ENCODE measurements around the gene PTTG1IP. TPM values are rescaled to one million over a fixed set of nuclear protein-coding genes. Genes with fewer than 3 reads are reported as not detected.
A peak's percentile ranks its signal among the peaks of the same experiment; 100 is the strongest.

Gene PTTG1IP
- total and polyA plus RNA-seq, 2 of the 4 experiments (the other 2 are of a cell fraction), result 167 to 194 TPM

- no peak overlapping the region for H3K27ac ChIP-seq (ENCODE audit: insufficient read depth, low read length)
- H3K9ac ChIP-seq (ENCODE audit: low read depth, low read length), result no peak overlapping the region
- H3K9me1 ChIP-seq (ENCODE audit: insufficient read depth, low read length), result peaks cover 8% of the 10 kb centered on the region
- intact Hi-C loops (cut with micrococcal nuclease), result loop anchor here (5.0 kb wide), 1 partner anchor 56 kb away; the partner anchor contains the start of gene PTTG1IP
- H3K4me1 ChIP-seq (ENCODE audit: control insufficient read depth, insufficient read depth, low read length), result peaks cover 8% of the 10 kb centered on the region; the same call in 1 of the 2 replicates
- no peak overlapping the region for H2BK120ac ChIP-seq (ENCODE audit: low read depth, low read length)
- no peak for TF ChIP-seq CTCF (conservative IDR thresholded peaks at IDR 0.05; ENCODE audit: low read depth, low read length)
- no peak for TF ChIP-seq MAFK (IDR thresholded peaks at IDR 0.05; ENCODE audit: low read depth, low read length)
- TF ChIP-seq POLR2A (IDR thresholded peaks at IDR 0.05; ENCODE audit: low read depth, low read length), result no peak
- TF ChIP-seq SMC3 (IDR thresholded peaks at IDR 0.05; ENCODE audit: low read depth, low read length), result no peak
- TF ChIP-seq RCOR1 (IDR thresholded peaks at IDR 0.05; ENCODE audit: insufficient replicate concordance, low read length), result no peak
- TF ChIP-seq USF2 (IDR thresholded peaks at IDR 0.05; ENCODE audit: low read depth, low read length), result no peak
- TF ChIP-seq NFE2L2 (IDR thresholded peaks at IDR 0.05; ENCODE audit: low read depth, low read length), result no peak
- no peak for TF ChIP-seq MAZ (IDR thresholded peaks at IDR 0.05; ENCODE audit: borderline replicate concordance, low read depth, low read length)
- TF ChIP-seq CHD1 (IDR thresholded peaks at IDR 0.05; ENCODE audit: low read depth, low read length), result no peak
- no peak for TF ChIP-seq MXI1 (IDR thresholded peaks at IDR 0.05; ENCODE audit: borderline replicate concordance, low read depth, low read length)
- no peak for TF ChIP-seq CEBPB (IDR thresholded peaks at IDR 0.05; ENCODE audit: low read depth, low read length)
- no peak for TF ChIP-seq RAD21 (IDR thresholded peaks at IDR 0.05; ENCODE audit: low read length)
- no peak for TF ChIP-seq BHLHE40 (IDR thresholded peaks at IDR 0.05; ENCODE audit: low read depth, low read length)
- TF ChIP-seq RFX5 (IDR thresholded peaks at IDR 0.05; ENCODE audit: low read depth, low read length), result no peak
- DNase-seq (no peak), ATAC-seq (ENCODE audit: low read depth) (no peak)
- dilution Hi-C loops (cut with HindIII; ENCODE audit: low sequenced_read_pairs, unreplicated experiment), result no loop called here
- no peak overlapping the region for H2AFZ ChIP-seq (replicated peaks; ENCODE audit: low read length, poor library complexity)
- peaks cover 23% of the 10 kb centered on the region for H3K9me3 ChIP-seq (ENCODE audit: control insufficient read depth, insufficient read depth, low read length)
- H3K36me3 ChIP-seq (ENCODE audit: control insufficient read depth, insufficient read depth, low read length), result peaks cover 12% of the 10 kb centered on the region; the same call in 1 of the 2 replicates
- peak overlapping the region; percentile 24 for H2AK9ac ChIP-seq (replicated peaks; ENCODE audit: low read depth, low read length, poor library complexity)
- H3K14ac ChIP-seq (replicated peaks; ENCODE audit: low read depth, low read length), result no peak overlapping the region
- H3K56ac ChIP-seq (ENCODE audit: extremely low read depth, insufficient read depth, low read length), result no peak overlapping the region
- H3K79me1 ChIP-seq (ENCODE audit: low read depth in 1 of 2, low read length in 2 of 2), result peaks cover 18 to 68% of the 10 kb centered on the region in 2 experiments
- H3K4me3 ChIP-seq (ENCODE audit: insufficient read depth, low read depth, low read length), result no peak overlapping the region
- H2BK5ac ChIP-seq (ENCODE audit: low read depth, low read length, poor library complexity, severe bottlenecking), result no peak overlapping the region
- no peak overlapping the region for H2BK15ac ChIP-seq (ENCODE audit: low read depth, low read length)
- H4K8ac ChIP-seq (ENCODE audit: low read depth in 2 of 2, low read length in 2 of 2), result no peak overlapping the region
- no peaks in the 10 kb centered on the region for H3K27me3 ChIP-seq (ENCODE audit: control insufficient read depth, insufficient read depth, low read length)
- no peak overlapping the region for H3K4ac ChIP-seq (ENCODE audit: low read depth, low read length)
- no TSS peak for BruUV-seq (replicated peaks)
- no peak overlapping the region for H2BK20ac ChIP-seq (ENCODE audit: low read depth, low read length)
- H3K23ac ChIP-seq (ENCODE audit: low read depth, low read length), result peak overlapping the region; percentile 83; the same call in 1 of the 2 replicates
- no peak overlapping the region for H2AK5ac ChIP-seq (ENCODE audit: low read depth, low read length)
- no peak overlapping the region for H3K18ac ChIP-seq (ENCODE audit: low read depth, low read length)
- POLR2A ChIA-PET (ENCODE audit: unreplicated experiment), result no interaction called here
- WGBS, 2 experiments (ENCODE audit: extremely low coverage in 2 of 2, insufficient read length in 1 of 2), result 90% methylated on average over 2 of the region's 10 CpGs; no CpG with 5 or more reads in 1 of the 2 experiments
- no peak overlapping the region for H3K4me2 ChIP-seq (ENCODE audit: low read depth, low read length)
- peaks cover 59% of the 10 kb centered on the region for H4K20me1 ChIP-seq (ENCODE audit: insufficient read depth, low read length)
- H4K91ac ChIP-seq (ENCODE audit: insufficient read depth, low read depth, low read length), result no peak overlapping the region
- no peak overlapping the region for H4K5ac ChIP-seq (ENCODE audit: low read depth, low read length)
- in situ Hi-C loops (cut with MboI; ENCODE audit: low sequenced_read_pairs), result loop anchor here (25.0 kb wide), 1 partner anchor 296 kb away; no protein-coding TSS in a partner anchor
- CTCF ChIA-PET, result no interaction called here
These were observed 57.5 kb downstream of the PTTG1IP start for GRCh38 chr21:44815852-44816628.

Measured in IMR-90 (cell line).